HG02973 (cell line): ENCODE measurements around the gene ATP6V1G1.
"Not testable (repeated sequence)": the region's sequence is repeated elsewhere in the genome, so short reads cannot be mapped to it uniquely, and the experiment has no call there.

ENCODE experiments used
- ATAC-seq: cut with Tn5 transposase; IDR thresholded peaks from one replicate; pipeline ENCODE4 v1.9.1; 2021; ENCODE audit warnings: moderate library complexity; ENCODE audit not compliant: unreplicated experiment

ATP6V1G1 gene

DNA sequence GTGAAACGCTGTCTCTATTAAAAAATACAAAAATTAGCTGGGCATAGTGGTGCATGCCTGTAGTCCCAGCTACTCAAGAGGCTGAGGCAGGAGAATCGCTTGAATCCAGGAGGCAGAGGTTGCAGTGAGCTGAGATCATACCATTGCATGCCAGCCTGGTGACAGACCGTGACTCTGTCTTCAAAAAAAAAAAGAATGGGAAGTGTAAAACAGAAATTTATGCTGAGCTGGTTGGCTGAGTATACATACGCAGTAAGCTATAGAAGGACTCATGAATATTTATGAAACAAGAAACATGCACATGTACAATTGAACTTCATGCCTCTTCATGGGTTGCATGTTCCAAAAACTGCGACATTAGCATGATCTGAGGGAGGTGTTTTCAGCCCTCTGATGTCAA, 10.8 kb upstream of the ATP6V1G1 start:
- not testable (repeated sequence) for ATAC-seq

DNA sequence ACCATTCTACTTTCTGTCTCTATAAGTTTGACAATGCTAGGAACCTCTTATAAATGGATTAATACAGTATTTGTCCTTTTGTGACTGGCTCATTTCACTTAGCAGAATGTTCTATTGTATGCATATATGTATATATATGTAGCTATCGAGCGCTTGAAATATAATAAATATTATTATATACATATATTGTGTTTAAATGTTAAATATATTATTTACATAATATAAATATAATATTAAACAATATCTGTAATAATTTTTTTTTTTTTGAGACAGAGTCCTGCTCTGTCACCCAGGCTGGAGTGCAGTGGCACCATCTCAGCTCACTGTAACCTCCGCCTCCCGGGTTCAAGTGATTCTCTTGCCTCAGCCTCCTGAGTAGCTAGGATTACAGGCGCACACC, 9.4 kb upstream of the ATP6V1G1 start:
- not testable (repeated sequence) for ATAC-seq

DNA sequence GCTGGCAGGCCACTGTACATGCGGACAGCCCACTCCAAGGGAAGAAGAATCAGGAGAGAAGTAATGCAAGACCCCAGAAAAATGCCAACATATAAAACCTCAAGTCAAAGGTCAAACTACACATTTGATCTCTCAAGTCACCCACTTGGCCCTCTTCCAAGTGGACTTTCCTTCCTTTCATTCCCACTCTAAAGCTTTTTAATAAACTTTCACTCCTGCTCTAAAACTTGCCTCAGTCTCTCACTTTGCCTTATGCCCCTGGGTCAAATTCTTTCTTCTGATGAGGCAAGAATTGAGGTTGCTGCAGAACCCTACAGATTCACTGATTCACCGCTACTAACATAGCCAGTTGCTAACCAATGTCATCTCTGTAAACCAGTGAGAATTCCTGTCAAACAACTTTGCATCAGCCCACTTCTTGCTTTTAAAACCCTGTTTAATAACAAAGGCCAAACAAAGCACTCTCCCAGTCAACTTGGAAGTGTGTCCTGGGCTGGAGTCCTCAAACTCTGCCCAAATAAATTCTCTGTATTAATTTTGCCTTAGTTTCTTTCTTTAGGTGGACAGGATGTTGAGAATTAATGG, 6.9 kb upstream of the ATP6V1G1 start:
- ATAC-seq: no peak

DNA sequence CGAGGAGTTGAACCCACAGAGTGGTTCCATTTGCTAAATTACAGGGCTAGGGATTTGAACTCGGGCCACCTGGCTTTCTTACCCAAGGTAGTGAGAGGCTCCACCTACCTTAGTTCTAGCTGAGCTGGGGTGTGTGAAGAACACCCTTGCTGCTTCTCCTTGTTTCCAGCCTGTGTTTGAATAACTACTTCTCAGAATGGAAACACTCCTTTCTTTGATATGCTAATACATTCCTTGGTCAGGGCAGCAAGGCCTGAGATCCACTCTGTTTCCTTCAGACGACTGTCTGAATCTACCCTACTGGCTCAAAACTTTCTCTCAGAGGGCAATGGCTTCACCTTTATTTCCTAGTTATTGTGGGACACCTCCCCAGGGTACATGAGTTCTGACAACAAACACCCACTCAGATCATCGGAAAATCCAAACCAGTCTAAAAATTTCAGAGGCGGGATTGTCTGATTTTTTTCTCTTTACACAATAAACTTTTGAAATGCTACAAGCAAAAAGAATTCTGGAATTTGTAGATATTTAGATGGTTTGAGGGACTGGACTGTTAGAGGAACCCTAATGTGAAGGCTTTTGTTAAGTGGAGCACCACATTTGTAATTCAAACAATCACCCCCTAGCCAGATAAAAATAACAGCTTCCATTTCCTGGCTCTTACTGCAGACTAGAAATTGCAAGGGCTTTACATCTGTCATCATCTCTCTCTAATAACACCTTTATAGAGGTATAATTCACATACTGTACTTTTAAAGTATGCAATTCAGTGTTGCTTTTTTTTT, 4.0 kb upstream of the ATP6V1G1 start:
- no peak for ATAC-seq

DNA sequence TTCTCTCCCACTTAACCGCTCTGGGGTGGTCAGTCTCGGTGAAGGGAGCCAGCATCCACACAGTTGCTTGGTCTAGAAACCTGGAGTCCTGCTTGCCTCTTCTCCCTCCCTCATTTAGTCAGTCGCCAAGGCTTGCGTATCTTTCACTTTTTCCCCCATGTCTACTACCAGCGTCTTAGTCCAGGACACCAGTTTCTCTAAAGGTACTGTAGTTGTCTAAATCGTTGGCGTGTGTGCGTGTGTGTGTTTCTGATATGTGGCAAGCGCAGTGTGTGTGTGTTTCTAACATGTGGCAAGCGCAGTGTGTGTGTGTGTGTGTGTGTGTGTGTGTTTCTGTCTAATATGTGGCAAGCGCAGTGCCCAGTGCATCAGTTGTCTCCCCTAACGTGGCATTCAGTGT, 641 bp downstream of the ATP6V1G1 start:
- no peak for ATAC-seq

DNA sequence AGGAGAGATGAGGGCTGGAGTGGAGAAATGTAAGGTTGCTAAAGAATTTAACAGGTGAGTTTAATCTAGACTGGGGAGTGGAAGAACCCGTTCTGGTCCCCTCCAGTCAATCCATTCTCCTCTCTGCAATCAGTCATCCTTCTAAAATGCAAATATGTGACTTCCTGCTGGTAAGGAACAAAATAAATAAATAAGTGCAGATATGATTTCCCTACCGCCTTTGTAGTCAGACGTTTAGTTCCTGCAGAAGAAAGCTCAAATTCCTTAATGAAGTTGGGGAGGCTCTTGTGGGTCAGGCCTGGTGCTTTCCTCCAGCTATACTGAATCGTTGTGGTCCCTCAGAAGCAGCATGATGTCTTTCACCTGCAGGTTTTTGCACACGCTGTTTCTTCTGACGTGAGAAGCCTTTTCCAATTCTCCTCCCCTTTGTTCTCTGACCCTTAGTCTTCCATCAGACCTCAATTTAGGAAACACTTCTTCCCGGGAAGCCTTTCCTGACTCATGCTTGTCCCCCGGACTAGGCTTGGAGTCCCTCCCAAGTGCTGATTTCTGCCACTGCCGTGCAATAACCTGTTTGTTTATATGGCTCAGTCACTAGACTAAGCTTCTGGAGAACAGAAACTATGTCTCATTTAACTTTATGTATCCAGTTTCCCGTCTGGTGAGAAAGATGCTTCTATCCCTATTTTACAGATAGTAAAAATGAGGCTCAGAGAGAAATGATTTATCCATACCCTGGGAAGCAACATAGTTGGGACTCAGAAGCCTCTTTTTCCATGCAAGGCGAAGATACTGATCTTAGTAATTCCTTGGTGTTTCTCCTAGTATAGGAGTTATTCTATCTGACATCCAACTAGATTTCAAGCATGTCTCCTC, 1.3 kb downstream of the ATP6V1G1 start:
- no peak for ATAC-seq

DNA sequence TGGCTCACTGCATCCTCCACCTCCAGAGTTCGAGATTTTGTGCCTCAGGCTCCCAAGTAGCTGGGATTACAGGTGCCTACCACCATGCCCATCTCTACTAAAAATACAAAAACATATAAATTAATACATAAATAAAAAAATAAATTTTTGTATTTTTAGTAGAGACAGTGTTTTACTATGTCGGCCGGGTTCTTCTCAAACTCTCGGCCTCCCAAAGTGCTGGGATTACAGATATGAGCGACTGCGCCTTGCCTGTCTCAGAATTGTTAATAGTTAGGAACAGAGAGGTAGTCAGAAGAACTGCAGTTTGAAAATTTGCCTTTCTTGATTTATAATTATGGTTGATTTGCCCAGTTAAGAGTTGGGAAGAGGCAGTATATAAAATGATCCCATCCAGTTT, 2.8 kb downstream of the ATP6V1G1 start:
- no peak for ATAC-seq

DNA sequence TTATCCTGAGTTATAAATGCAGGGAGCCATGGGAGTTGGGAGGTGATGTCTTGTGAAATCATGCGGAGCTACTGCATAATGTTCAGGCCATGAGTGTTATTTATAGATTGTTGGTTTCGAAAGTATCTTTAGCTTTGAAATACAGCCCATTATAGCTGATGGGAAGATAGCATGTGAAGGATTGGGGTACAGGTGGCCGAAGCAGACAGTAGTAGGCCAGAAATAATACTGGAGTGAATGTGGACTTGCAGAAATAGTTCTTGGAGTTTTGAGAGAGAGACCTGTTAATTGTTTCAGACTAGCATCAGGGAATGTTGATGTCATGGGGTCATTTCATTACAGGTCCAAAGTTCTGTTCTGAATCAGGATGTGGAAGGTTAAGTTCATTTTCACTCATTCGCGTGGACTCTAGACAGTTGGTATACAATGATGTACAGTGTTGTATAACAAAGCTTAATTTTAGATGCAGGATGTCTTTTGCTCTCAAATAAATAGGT, 3.8 kb downstream of the ATP6V1G1 start:
- ATAC-seq: no peak

DNA sequence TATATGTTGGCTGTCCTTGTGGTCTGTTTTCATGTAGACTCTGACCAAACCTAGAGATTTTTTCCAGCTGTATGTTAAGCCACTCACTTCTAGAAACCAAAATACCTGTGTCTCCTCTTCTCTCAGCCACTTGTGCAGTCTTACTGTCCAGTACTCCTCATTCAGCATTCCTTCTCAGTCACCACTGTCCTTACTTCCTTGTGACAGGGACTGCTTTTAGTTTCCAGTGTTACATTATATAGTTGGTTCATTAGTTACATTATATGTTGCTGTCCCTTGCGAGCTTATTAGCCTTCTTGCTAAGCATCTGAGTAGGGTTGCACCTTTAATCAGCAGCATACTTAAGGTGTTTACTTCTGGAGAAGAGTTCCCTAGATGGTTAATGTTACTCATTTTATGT, 4.3 kb downstream of the ATP6V1G1 start:
- ATAC-seq: no peak

DNA sequence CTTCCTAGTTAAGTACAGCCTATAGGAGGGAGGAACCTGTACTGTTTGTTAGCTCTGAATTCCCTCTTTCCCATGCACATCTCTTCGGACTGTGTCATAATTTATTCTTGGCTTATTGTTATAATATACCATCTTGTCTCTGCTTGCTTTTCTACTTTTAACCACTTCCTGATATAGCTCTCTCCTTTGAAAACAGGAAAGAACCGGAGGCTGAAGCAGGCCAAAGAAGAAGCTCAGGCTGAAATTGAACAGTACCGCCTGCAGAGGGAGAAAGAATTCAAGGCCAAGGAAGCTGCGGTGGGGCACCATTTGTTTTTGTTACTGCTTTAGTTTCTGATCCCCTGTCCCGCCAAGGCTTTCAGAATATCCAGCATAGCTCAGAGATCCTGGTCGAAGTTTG, 4.8 kb downstream of the ATP6V1G1 start:
- ATAC-seq: no peak

DNA sequence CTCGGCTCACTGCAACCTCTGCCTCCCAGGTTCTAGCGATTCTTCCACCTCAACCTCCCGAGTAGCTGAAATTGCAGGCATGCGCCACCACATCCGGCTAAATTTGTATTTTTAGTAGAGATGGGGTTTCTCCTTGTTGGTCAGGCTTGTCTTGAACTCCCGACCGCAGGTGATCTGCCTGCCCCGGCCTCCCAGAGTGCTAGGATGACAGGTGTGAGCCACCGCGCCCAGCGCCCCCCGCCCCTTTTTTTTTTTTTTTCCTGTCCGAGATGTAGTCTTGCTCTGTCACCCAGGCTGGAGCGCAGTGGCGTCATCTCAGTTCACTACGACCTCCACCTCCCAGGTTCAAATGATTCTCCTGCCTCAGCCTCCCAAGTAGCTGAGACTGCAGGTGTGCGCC, 6.6 kb downstream of the ATP6V1G1 start:
- no peak for ATAC-seq

DNA sequence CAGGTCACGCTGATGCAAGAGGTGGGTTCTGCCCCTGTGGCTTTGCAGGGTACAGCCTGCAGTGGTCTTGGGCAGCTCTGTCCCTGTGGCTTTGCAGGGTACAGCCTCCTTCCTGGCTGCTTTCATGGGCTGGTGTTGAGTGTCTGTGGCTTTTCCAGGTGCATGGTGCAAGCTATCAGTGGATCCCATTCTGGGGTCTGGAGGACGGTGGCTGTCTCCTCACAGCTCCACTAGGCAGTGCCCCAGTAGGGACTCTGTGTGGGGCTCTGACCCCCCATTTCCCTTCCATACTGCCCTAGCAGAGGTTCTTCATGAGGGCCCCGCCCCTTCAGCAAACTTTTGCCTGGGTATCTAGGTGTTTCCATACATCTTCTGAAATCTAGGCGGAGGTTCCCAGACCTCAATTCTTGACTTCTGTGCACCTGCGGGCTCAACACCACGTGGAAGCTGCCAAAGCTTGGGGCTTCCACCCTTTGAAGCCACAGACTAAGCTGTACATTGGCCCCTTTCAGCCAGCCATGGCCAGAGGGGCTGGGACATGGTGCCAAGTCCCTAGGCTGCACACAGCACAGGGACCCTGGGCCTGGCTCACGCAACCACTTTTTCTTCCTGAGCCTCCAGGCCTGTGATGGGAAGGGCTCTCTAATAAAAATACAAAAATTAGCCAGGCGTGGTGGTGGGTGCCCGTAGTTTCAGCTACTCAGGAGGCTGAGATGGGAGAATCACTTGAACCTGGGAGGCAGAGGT, 13.1 kb downstream of the ATP6V1G1 start:
- ATAC-seq: not testable (repeated sequence)

DNA sequence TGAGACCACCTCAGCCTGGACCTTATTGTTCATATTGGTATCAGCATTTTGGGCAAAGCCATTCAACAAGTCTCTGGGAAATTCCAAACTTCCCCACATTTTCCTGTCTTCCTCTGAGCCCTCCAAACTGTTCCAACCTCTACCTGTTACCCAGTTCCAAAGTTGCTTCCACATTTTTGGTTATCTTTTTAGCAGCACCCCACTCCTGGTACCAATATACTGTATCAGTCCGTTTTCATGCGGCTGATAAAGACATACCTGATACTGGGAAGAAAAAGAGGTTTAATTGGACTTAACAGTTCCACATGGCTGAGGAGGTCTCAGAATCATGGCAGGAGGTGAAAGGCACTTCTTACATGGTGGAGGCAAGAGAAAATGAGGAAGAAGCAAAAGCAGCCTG, 14.2 kb downstream of the ATP6V1G1 start:
- ATAC-seq: not testable (repeated sequence)

DNA sequence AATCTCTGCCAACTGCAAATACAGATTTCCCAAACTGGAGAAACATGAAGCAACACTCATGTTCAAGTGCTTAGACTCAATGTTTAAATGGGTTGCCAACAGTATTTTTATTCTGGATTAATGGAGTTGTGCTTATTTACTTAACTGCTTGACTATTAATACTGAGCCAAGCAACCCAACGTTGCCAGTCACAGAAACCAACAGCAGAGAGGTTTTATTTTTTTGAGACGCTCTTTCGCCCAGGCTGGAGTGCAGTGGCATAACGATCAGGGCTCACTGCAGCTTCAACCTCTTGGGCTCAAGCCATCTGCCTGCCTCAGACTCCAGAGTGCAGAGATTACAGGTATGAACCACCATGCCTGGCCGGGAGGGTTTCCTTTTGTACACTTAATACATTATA, 15.1 kb downstream of the ATP6V1G1 start:
- ATAC-seq: no peak

DNA sequence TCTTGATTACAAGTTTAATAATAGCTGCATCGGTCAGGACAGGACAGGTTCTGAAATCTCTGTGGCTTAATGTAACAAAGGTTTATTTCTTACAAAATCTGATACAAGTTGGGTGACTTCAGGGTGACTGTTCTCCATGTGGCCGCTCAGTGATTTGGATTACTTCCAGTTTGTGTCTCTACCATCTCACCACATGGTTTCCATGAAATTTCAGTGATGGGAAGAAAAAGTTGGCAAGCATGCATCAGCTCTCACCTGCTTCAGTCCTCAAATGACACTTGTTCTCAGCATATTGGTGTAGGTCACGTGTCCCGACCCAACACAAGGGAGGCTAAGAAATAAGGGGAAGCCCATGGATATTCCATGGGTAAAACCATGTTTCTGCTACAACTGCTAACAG, 15.7 kb downstream of the ATP6V1G1 start:
- no peak for ATAC-seq

DNA sequence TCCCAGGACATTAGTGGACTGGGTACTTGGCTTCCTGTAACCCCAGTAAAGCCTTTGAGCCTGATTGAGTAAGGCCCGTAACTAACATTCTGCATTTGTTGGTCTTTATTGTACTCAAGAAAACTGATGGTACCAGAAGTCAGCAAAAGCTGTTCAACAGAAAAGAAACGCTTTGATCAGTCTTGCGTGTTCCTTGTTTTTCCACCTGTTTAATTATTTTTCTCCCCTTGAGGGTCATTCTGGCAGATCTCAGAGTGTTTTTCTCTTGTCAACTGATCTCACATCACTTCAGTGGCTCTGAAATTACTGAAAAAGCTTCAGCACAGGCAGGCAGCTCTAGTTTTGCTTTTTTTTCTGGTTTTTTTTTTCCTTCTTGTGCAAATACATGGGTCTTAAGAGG, 17.4 kb downstream of the ATP6V1G1 start:
- no peak for ATAC-seq

DNA sequence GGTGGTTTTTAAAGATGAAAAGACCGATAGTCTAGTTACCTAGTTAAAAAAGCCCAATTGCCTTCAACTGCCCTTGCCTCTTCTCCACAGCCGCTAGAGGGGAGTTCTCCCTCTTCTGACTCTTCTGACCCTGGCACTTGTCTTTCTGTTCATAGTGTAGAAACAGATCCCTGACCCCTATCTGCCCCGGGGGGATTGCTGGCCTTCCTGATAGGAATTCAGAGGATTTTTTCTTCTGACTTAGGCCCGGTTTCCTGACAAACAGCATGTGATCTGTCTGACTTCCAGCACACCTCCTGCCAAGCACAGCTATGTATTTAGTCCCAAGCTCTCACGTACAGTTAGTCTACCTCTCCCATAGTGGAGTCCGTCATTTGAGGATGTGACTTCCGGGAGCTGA, 18.5 kb downstream of the ATP6V1G1 start:
- no peak for ATAC-seq

DNA sequence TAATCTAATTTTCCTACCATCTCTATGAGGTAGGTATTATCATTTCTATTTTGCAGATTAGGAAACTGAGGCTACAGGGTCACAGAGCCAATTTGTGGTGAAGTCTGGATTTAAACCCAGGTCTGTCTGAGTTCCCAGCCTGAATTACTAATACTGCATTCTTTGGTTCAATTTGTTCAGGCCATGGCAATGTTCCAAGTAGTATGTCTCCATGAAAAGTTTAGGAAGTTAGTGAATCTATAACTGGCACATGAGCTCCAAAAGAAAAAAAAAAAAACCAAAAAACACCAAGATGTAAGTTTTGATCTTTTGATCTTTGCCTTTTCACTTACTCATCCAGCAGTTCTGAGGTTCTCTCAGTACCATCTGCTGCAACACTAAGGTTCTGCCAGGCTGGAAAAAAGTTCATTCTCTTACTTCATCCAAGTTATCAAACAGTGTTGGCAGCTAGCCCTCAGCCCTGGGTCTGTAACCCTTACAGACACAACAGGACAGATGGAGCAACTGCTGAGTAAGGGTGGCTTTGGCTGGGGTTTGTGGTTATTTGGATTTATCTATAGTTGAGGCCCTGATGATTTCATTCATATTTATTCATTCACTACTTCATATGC, 19.1 kb downstream of the ATP6V1G1 start:
- no peak for ATAC-seq

DNA sequence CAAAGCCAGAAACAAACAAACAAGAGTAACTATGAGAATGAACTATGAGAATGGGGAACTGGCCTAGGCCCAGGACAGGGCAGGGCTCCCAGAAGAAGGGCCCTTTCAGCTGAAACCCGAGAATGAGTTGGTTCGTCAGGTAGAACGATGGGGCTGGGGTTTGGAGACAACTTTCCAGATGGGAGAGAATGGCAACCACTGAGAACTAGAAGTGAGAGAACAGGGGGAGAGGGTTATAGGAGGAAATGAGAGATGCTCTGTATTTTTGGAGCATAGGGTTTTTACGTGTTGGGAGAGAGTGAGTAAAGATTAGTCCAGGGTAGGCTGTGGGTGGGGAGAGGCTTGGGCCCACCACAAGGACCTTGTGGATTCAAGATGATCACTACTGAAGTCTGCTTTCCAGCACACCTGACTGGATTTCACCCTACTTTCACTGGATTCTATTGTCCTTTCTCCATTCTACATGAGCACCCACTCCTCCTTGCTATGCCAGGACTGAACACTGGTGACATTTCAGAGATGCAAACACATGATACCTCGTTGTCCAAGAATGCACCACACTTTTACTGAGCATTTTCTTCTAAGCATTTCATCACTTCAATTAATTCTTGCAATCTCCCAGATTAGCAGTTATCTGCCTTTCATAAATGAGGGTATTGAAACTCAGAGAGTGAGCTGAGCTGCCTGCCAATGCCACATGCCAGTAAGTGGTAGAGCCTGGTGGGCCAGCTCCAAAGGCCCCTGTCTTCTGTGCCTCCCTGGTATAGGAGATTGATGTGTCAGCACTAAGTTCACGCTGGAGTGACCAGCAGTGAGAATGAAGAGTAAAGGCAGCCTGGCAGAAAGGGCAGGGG, 20.3 kb downstream of the ATP6V1G1 start:
- peak; percentile 35 for ATAC-seq

DNA sequence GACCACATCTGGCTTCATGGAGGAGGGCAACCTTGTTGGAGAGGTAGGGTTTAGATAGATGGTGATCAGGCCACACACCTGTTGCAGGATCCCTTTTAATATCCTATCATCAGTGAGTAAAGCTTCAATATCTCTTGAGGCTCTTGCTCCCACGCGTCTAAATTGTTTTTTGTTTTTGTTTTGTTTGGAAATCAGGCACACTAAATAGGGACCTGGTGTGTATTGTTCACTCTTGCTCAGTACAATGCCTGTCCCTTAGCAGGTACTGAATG, 20.9 kb downstream of the ATP6V1G1 start:
- no peak for ATAC-seq
